CD4-positive, CD25-positive, alpha-beta regulatory T cell (primary cell): ENCODE measurements around the gene HOXC6. TPM values are rescaled to one million over a fixed set of nuclear protein-coding genes. Genes with fewer than 3 reads are reported as not detected.
A peak's percentile ranks its signal among the peaks of the same experiment; 100 is the strongest.

Experiments used
- ATAC-seq, 2 donors: fragments of 150-1000 bp; cut with Tn5 transposase; one replicate each; pipeline ENCODE4 v1.10.0; 2021; ENCODE audit warnings: low read depth in 2 of 2, moderate number of reproducible peaks in 2 of 2, moderate library complexity in 1 of 2
- DNase-seq, 3 donors: peaks; one replicate each; pipeline versions ENCODE4 v3.0.0 to v3.0.0-alpha.2; 2012 to 2022; ENCODE audit warnings: mixed read lengths in 1 of 3
- H3K27ac ChIP-seq: one replicate; pipeline ENCODE4 v1.7.0; 2013; ENCODE audit warnings: mild to moderate bottlenecking, low read length; ENCODE audit not compliant: insufficient read depth, poor library complexity, severe bottlenecking
- H3K27me3 ChIP-seq: one replicate; pipeline ENCODE4 v1.7.0; 2013; ENCODE audit warnings: low read length; ENCODE audit not compliant: control insufficient read depth, insufficient read depth
- H3K36me3 ChIP-seq: one replicate; pipeline ENCODE4 v1.7.0; 2013; ENCODE audit warnings: mild to moderate bottlenecking, low read length, moderate library complexity; ENCODE audit not compliant: control insufficient read depth, insufficient read depth
- H3K4me1 ChIP-seq: 2 replicates; pipeline ENCODE4 v1.7.0; 2013; ENCODE audit warnings: mild to moderate bottlenecking, low read length; ENCODE audit not compliant: insufficient read depth, control insufficient read depth, poor library complexity, severe bottlenecking
- H3K4me3 ChIP-seq: one replicate; pipeline ENCODE4 v1.7.0; 2013; ENCODE audit warnings: low read depth, mild to moderate bottlenecking, low read length, moderate library complexity
- H3K9me3 ChIP-seq, 2 experiments: 1 replicate in 1 of 2; 2 replicates in 1 of 2; pipeline ENCODE4 v1.7.0; 2013; ENCODE audit warnings: low read length in 2 of 2, mild to moderate bottlenecking in 1 of 2, moderate library complexity in 1 of 2; ENCODE audit not compliant: control insufficient read depth in 2 of 2
- H3K27ac Mint-ChIP-seq, 3 donors: one replicate each; pipeline ENCODE4 v1.8.0; 2020 to 2022; ENCODE audit warnings: mild to moderate bottlenecking in 3 of 3, mixed read lengths in 3 of 3, moderate library complexity in 2 of 3
- H3K27me3 Mint-ChIP-seq: one replicate; pipeline ENCODE4 v1.8.0; 2022; ENCODE audit warnings: mild to moderate bottlenecking, mixed read lengths
- H3K36me3 Mint-ChIP-seq: one replicate; pipeline ENCODE4 v1.8.0; 2020; ENCODE audit warnings: mixed read lengths
- H3K4me1 Mint-ChIP-seq, 4 donors: one replicate each; pipeline ENCODE4 v1.8.0; 2020 to 2022; ENCODE audit warnings: mixed read lengths in 4 of 4, mild to moderate bottlenecking in 1 of 4
- H3K4me3 Mint-ChIP-seq, 4 donors: one replicate each; pipeline ENCODE4 v1.8.0; 2020 to 2022; ENCODE audit warnings: mild to moderate bottlenecking in 4 of 4, mixed read lengths in 4 of 4, moderate library complexity in 3 of 4
- H3K9me3 Mint-ChIP-seq, 7 donors: one replicate each; pipeline ENCODE4 v1.8.0; 2020 to 2022; ENCODE audit warnings: mixed read lengths in 7 of 7, mild to moderate bottlenecking in 3 of 7, moderate library complexity in 2 of 7
- polyA plus RNA-seq, 4 donors: library from polyadenylated mRNA; unstranded; fragments of 300-500 nt; fragmentation: Illumina TruSeq; gene quantifications; one replicate each; pipeline ENCODE4 v1.2.3, GENCODE V29; 2021
- total RNA-seq: library from RNA; stranded (reverse); gene quantifications from one replicate; pipeline ENCODE4 v1.2.3, GENCODE V29; 2022

Gene HOXC6
- total and polyA plus RNA-seq, 5 donors from 2014 or later = not detected

- no peaks in the 10 kb centered on the region for H3K36me3 ChIP-seq
- peaks cover 64% of the 10 kb centered on the region for H3K27me3 ChIP-seq
- no peak overlapping the region for H3K27ac ChIP-seq
- Mint-ChIP-seq H3K36me3 (no peaks in the 10 kb centered on the region), H3K4me1 (peaks cover 0 to 47% (median 18%) of the 10 kb centered on the region in 4 donors), H3K4me3 (no peak overlapping the region), H3K27me3 (peaks cover 96% of the 10 kb centered on the region), H3K27ac (no peak overlapping the region), H3K9me3 (peaks cover 0 to 4% (median 0%) of the 10 kb centered on the region in 7 donors)
- H3K4me1 ChIP-seq = peaks cover 38% of the 10 kb centered on the region
- H3K4me3 ChIP-seq = no peak overlapping the region
- no peak for DNase-seq
- no peaks in the 10 kb centered on the region for H3K9me3 ChIP-seq
- ATAC-seq = no peak
These were observed 20.9 kb downstream of the HOXC6 start for GRCh38 chr12:54049108-54049507.

- Histone ChIP-seq H3K36me3 (no peaks in the 10 kb centered on the region), H3K27ac (no peak overlapping the region), H3K27me3 (peaks cover 55% of the 10 kb centered on the region), H3K9me3 (no peaks in the 10 kb centered on the region), H3K4me3 (no peak overlapping the region), H3K4me1 (peaks cover 40% of the 10 kb centered on the region)
- Mint-ChIP-seq H3K9me3 (peaks cover 0 to 8% (median 0%) of the 10 kb centered on the region in 7 donors), H3K4me3 (peak overlapping the region in 2 of 4 donors; percentile 1 to 28), H3K4me1 (peaks cover 5 to 51% (median 18%) of the 10 kb centered on the region in 4 donors), H3K27me3 (peaks cover 96% of the 10 kb centered on the region), H3K36me3 (no peaks in the 10 kb centered on the region), H3K27ac (no peak overlapping the region)
- DNase-seq (no peak), ATAC-seq (no peak)
These were observed 22.2 kb downstream of the HOXC6 start for GRCh38 chr12:54050482-54050810.

GRCh38 chr12:54051026-54051842 is 23.0 kb downstream of the HOXC6 start:
- ATAC-seq (no peak), DNase-seq (no peak)
- H3K27me3 Mint-ChIP-seq = peaks cover 96% of the 10 kb centered on the region
- H3K4me3 Mint-ChIP-seq = peak overlapping the region in 2 of 4 donors; percentile 33 to 70
- Histone ChIP-seq H3K36me3 (no peaks in the 10 kb centered on the region), H3K4me3 (no peak overlapping the region), H3K9me3 (no peaks in the 10 kb centered on the region), H3K4me1 (peaks cover 40% of the 10 kb centered on the region), H3K27me3 (peaks cover 54% of the 10 kb centered on the region), H3K27ac (no peak overlapping the region)
- no peaks in the 10 kb centered on the region for H3K36me3 Mint-ChIP-seq
- peak overlapping the region in 1 of 3 donors; percentile 89 for H3K27ac Mint-ChIP-seq
- peaks cover 5 to 51% (median 17%) of the 10 kb centered on the region in 4 donors for H3K4me1 Mint-ChIP-seq
- peaks cover 0 to 8% (median 0%) of the 10 kb centered on the region in 7 donors for H3K9me3 Mint-ChIP-seq

GRCh38 chr12:54051874-54052437 is 23.7 kb downstream of the HOXC6 start:
- Mint-ChIP-seq H3K36me3 (no peaks in the 10 kb centered on the region), H3K9me3 (peaks cover 0 to 6% (median 0%) of the 10 kb centered on the region in 7 donors), H3K27ac (no peak overlapping the region), H3K4me1 (peaks cover 5 to 50% (median 15%) of the 10 kb centered on the region in 4 donors), H3K4me3 (peak overlapping the region in 2 of 4 donors; percentile 38 to 69), H3K27me3 (peaks cover 93% of the 10 kb centered on the region)
- peaks cover 54% of the 10 kb centered on the region for H3K27me3 ChIP-seq
- ATAC-seq (no peak), DNase-seq (no peak)
- H3K4me3 ChIP-seq = no peak overlapping the region
- H3K4me1 ChIP-seq = peaks cover 34% of the 10 kb centered on the region
- no peaks in the 10 kb centered on the region for H3K9me3 ChIP-seq
- no peaks in the 10 kb centered on the region for H3K36me3 ChIP-seq
- H3K27ac ChIP-seq = no peak overlapping the region

GRCh38 chr12:54052438-54053002 is 24.3 kb downstream of the HOXC6 start:
- ATAC-seq (no peak), DNase-seq (no peak)
- Mint-ChIP-seq H3K9me3 (peaks cover 0 to 6% (median 0%) of the 10 kb centered on the region in 7 donors), H3K27ac (no peak overlapping the region), H3K27me3 (peaks cover 94% of the 10 kb centered on the region), H3K36me3 (no peaks in the 10 kb centered on the region), H3K4me1 (peaks cover 5 to 48% (median 14%) of the 10 kb centered on the region in 4 donors), H3K4me3 (peak overlapping the region in 2 of 4 donors; percentile 63 to 84)
- Histone ChIP-seq H3K9me3 (no peaks in the 10 kb centered on the region), H3K4me3 (no peak overlapping the region), H3K36me3 (no peaks in the 10 kb centered on the region), H3K27ac (no peak overlapping the region), H3K4me1 (peaks cover 31% of the 10 kb centered on the region), H3K27me3 (peaks cover 59% of the 10 kb centered on the region)

- no peak overlapping the region for H3K27ac ChIP-seq
- peaks cover 0 to 6% (median 0%) of the 10 kb centered on the region in 7 donors for H3K9me3 Mint-ChIP-seq
- H3K36me3 ChIP-seq = no peaks in the 10 kb centered on the region
- peaks cover 31% of the 10 kb centered on the region for H3K4me1 ChIP-seq
- H3K27me3 Mint-ChIP-seq = peaks cover 94% of the 10 kb centered on the region
- no peak overlapping the region for H3K27ac Mint-ChIP-seq
- peak overlapping the region in 3 of 4 donors; percentile 63 to 84 (median 83) for H3K4me3 Mint-ChIP-seq
- H3K4me3 ChIP-seq = peak overlapping the region; percentile 53
- H3K36me3 Mint-ChIP-seq = no peaks in the 10 kb centered on the region
- peak in 1 of 3 donors; percentile 41 for DNase-seq
- peaks cover 56% of the 10 kb centered on the region for H3K27me3 ChIP-seq
- peaks cover 5 to 45% (median 14%) of the 10 kb centered on the region in 4 donors for H3K4me1 Mint-ChIP-seq
- no peak for ATAC-seq
- H3K9me3 ChIP-seq = no peaks in the 10 kb centered on the region
These were observed 24.9 kb downstream of the HOXC6 start for GRCh38 chr12:54053003-54053750.
